ENCODE measurements around the gene IL18.
"Not testable (repeated sequence)": the region's sequence is repeated elsewhere in the genome, so short reads cannot be mapped to it uniquely, and the experiment has no call there.

The IL18 gene

DNA sequence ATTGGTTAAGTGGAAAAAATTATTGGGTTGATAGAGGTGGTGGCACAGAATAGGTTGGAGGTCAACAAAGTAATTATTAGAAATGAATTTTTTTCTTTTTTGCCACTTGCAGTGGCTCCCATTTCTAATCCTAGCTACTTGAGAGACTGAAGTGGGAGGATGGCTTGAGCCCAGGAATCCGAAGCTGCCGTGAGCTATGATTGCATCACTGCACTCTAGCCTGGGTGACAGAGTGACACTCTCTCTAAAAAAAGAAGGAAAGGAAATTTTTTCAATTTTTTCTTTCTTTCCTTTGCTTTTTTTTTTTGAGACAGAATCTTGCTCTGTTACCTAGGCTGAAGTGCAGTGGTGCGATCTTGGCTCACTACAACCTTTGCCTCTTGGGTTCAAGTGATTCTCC is 9.3 kb upstream of the IL18 start:
- CTCF ChIA-PET, result interaction anchor here (0.6 to 1.4 kb wide), 4 partner anchors 27 to 544 kb away, joined by 3 to 5 read pairs (median 4); no protein-coding TSS in a partner anchor
- H3K27ac ChIP-seq (ENCODE audit: insufficient read depth in 1 of 2, low read depth in 1 of 2, low read length in 2 of 2, poor library complexity in 1 of 2, severe bottlenecking in 2 of 2), result no peak overlapping the region
- H3K27me3 ChIP-seq (replicated peaks in 2 of 5; ENCODE audit: control insufficient read depth in 4 of 5, insufficient read depth in 5 of 5, low read length in 4 of 5), result no peaks in the 10 kb centered on the region
- H3K4me1 ChIP-seq (ENCODE audit: control extremely low read depth in 1 of 4, control insufficient read depth in 4 of 4, insufficient read depth in 4 of 4, low read length in 3 of 4), result peaks cover 13 to 22% (median 20%) of the 10 kb centered on the region in 4 experiments
- H3K4me3 ChIP-seq (ENCODE audit: control insufficient read depth in 1 of 7, extremely low read depth in 1 of 7, insufficient read depth in 4 of 7, low read depth in 2 of 7, low read length in 6 of 7), result no peak overlapping the region
- POLR2A ChIA-PET, result no interaction called here
- H3K9me3 ChIP-seq (ENCODE audit: control extremely low read depth in 1 of 5, control insufficient read depth in 4 of 5, insufficient read depth in 2 of 5, low read depth in 1 of 5, low read length in 4 of 5), result no peaks in the 10 kb centered on the region
- H3K36me3 ChIP-seq (ENCODE audit: control insufficient read depth in 4 of 4, insufficient read depth in 4 of 4, low read length in 3 of 4), result no peaks in the 10 kb centered on the region
- DNase-seq, result no peak
- WGBS (ENCODE audit: insufficient coverage), result 100% methylated on average over 1 of the region's 3 CpGs

DNA sequence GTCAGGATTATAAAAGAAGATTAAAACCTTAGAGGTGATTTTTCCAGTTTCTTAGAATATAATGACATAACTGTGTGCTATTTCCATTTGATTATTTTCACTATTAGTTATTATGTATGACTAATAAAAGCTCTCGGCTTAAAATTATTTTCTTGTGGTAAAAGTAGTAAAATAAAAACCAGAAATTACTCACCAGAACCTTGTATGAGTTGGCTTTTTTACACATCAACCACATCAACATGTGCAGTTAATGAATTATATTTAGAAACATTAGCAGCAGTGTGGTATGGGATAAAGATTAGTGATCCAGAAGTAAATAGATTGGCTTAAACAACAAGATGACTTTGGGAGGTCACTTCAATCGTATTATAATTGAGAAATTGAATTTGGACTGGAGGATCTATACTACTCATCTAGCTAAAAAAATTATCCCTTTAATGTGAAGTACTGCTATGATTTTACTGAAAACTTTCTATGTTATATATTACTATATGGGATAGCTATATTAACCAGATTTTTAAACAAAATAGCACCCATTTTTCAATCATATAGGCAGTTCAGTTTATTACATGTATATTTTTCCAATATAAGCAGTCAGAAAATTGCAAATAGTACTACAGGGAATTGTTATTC is 8.6 kb upstream of the IL18 start:
- peaks cover 11 to 16% (median 13%) of the 10 kb centered on the region in 4 experiments for H3K4me1 ChIP-seq (ENCODE audit: control extremely low read depth in 1 of 4, control insufficient read depth in 4 of 4, insufficient read depth in 4 of 4, low read length in 3 of 4)
- no peak overlapping the region for H3K27ac ChIP-seq (ENCODE audit: insufficient read depth in 1 of 2, low read depth in 1 of 2, low read length in 2 of 2, poor library complexity in 1 of 2, severe bottlenecking in 2 of 2)
- no peaks in the 10 kb centered on the region for H3K36me3 ChIP-seq (ENCODE audit: control insufficient read depth in 4 of 4, insufficient read depth in 4 of 4, low read length in 3 of 4)
- ChIA-PET POLR2A (no interaction called here), CTCF (interaction anchor here (0.6 to 1.4 kb wide), 7 partner anchors 9 to 544 kb away, joined by 3 to 5 read pairs (median 3); no protein-coding TSS in a partner anchor)
- peak in 2 of 3 donors; percentile 68 to 77 for DNase-seq
- H3K9me3 ChIP-seq (ENCODE audit: control extremely low read depth in 1 of 5, control insufficient read depth in 4 of 5, insufficient read depth in 2 of 5, low read depth in 1 of 5, low read length in 4 of 5), result no peaks in the 10 kb centered on the region
- no peaks in the 10 kb centered on the region for H3K27me3 ChIP-seq (replicated peaks in 2 of 5; ENCODE audit: control insufficient read depth in 4 of 5, insufficient read depth in 5 of 5, low read length in 4 of 5)
- WGBS (ENCODE audit: insufficient coverage), result no CpG with 5 or more reads among the region's 2 CpGs
- no peak overlapping the region for H3K4me3 ChIP-seq (ENCODE audit: control insufficient read depth in 1 of 7, extremely low read depth in 1 of 7, insufficient read depth in 4 of 7, low read depth in 2 of 7, low read length in 6 of 7)

DNA sequence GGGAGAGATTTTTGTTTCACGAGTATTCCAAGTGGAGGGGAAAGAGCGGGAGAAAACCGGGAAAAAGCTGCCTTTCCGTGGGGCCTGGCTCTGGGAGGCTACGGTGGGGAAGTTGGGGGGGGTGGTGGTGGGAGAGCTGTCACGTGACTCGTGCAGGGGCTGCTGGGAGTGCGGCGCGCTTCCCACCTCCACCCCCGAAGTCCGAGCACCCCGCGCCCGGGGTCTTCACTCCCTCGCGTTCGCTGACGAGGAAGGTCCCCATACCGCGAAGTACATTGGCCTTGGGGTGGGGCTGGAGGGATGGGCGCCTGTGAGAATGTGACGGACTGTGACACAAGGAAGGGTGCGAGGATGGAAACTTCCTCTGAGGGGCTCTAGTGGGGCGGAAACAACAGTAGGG is 3.3 kb upstream of the IL18 start, which contains the start of gene TEX12:
TEX12 (plus strand) TSS at position 228 of the 400 bp plus-strand sequence. CDS start 1,897 bp downstream, outside the sequence.
- Histone ChIP-seq H3K27me3 (replicated peaks in 2 of 5; ENCODE audit: control insufficient read depth in 4 of 5, insufficient read depth in 5 of 5, low read length in 4 of 5) (no peaks in the 10 kb centered on the region), H3K4me1 (ENCODE audit: control extremely low read depth in 1 of 4, control insufficient read depth in 4 of 4, insufficient read depth in 4 of 4, low read length in 3 of 4) (peaks cover 10 to 33% (median 22%) of the 10 kb centered on the region in 4 experiments), H3K4me3 (ENCODE audit: control insufficient read depth in 1 of 7, extremely low read depth in 1 of 7, insufficient read depth in 4 of 7, low read depth in 2 of 7, low read length in 6 of 7) (no peak within 1 kb of the TSS), H3K27ac (ENCODE audit: insufficient read depth in 1 of 2, low read depth in 1 of 2, low read length in 2 of 2, poor library complexity in 1 of 2, severe bottlenecking in 2 of 2) (no peak within 1 kb of the TSS), H3K9me3 (ENCODE audit: control extremely low read depth in 1 of 5, control insufficient read depth in 4 of 5, insufficient read depth in 2 of 5, low read depth in 1 of 5, low read length in 4 of 5) (no peaks in the 10 kb centered on the region), H3K36me3 (ENCODE audit: control insufficient read depth in 4 of 4, insufficient read depth in 4 of 4, low read length in 3 of 4) (no peaks in the 10 kb centered on the region)
- CTCF ChIA-PET, result no interaction called here
- no peak for DNase-seq
- WGBS (ENCODE audit: insufficient coverage), result 93% methylated on average over 20 of the region's 25 CpGs
- POLR2A ChIA-PET, result no interaction called here

DNA sequence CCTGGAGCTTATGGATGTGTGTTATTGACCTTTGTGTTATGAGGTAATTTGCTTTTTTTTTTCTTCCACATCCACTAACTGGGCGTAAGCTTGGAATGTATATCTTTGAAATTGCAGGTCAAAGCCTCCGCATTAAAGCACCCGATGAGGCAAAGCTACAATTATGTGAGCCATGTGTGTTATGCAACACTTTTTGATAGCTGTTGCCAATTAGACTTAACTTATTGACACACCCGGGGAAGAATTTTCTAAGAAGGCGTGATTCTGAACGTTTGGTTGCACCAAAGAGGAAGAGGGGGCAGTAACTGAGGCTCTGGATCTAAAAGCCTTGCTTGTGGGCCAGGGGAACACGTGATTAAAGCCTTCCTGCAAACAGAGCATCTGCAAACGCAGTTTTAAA is 2.7 kb upstream of the IL18 start:
- no peak overlapping the region for H3K27ac ChIP-seq (ENCODE audit: insufficient read depth in 1 of 2, low read depth in 1 of 2, low read length in 2 of 2, poor library complexity in 1 of 2, severe bottlenecking in 2 of 2)
- POLR2A ChIA-PET, result no interaction called here
- CTCF ChIA-PET, result no interaction called here
- 82% methylated on average over 5 of the region's 8 CpGs for WGBS (ENCODE audit: insufficient coverage)
- H3K4me1 ChIP-seq (ENCODE audit: control extremely low read depth in 1 of 4, control insufficient read depth in 4 of 4, insufficient read depth in 4 of 4, low read length in 3 of 4), result peaks cover 10 to 36% (median 23%) of the 10 kb centered on the region in 4 experiments
- H3K9me3 ChIP-seq (ENCODE audit: control extremely low read depth in 1 of 5, control insufficient read depth in 4 of 5, insufficient read depth in 2 of 5, low read depth in 1 of 5, low read length in 4 of 5), result no peaks in the 10 kb centered on the region
- no peak overlapping the region for H3K4me3 ChIP-seq (ENCODE audit: control insufficient read depth in 1 of 7, extremely low read depth in 1 of 7, insufficient read depth in 4 of 7, low read depth in 2 of 7, low read length in 6 of 7)
- no peak for DNase-seq
- no peaks in the 10 kb centered on the region for H3K36me3 ChIP-seq (ENCODE audit: control insufficient read depth in 4 of 4, insufficient read depth in 4 of 4, low read length in 3 of 4)
- no peaks in the 10 kb centered on the region for H3K27me3 ChIP-seq (replicated peaks in 2 of 5; ENCODE audit: control insufficient read depth in 4 of 5, insufficient read depth in 5 of 5, low read length in 4 of 5)

DNA sequence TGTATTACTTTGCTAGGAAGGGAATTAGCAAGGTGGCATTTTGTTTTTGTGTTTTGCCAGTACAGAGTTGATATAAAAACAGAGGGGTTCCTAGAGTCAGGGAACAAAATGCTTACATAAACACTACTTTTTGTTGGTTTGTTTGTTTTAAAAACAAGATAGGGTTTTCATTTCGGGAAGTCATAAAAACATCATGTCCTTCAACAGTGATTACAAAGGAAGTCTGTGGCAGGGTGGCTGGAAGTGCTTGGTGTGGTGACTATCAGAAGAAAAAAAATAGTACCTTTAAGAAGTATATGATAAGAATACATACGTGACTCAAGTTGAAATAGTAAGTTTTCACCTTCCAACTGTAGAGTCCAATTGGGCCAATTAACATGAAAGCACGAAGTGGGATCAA is 1.2 kb upstream of the IL18 start:
- Histone ChIP-seq H3K4me1 (ENCODE audit: control extremely low read depth in 1 of 4, control insufficient read depth in 4 of 4, insufficient read depth in 4 of 4, low read length in 3 of 4) (peaks cover 13 to 48% (median 31%) of the 10 kb centered on the region in 4 experiments), H3K4me3 (ENCODE audit: control insufficient read depth in 1 of 7, extremely low read depth in 1 of 7, insufficient read depth in 4 of 7, low read depth in 2 of 7, low read length in 6 of 7) (peak overlapping the region in 2 of 7 experiments; percentile 26 to 33), H3K27me3 (replicated peaks in 2 of 5; ENCODE audit: control insufficient read depth in 4 of 5, insufficient read depth in 5 of 5, low read length in 4 of 5) (no peaks in the 10 kb centered on the region), H3K36me3 (ENCODE audit: control insufficient read depth in 4 of 4, insufficient read depth in 4 of 4, low read length in 3 of 4) (no peaks in the 10 kb centered on the region), H3K27ac (ENCODE audit: insufficient read depth in 1 of 2, low read depth in 1 of 2, low read length in 2 of 2, poor library complexity in 1 of 2, severe bottlenecking in 2 of 2) (no peak overlapping the region), H3K9me3 (ENCODE audit: control extremely low read depth in 1 of 5, control insufficient read depth in 4 of 5, insufficient read depth in 2 of 5, low read depth in 1 of 5, low read length in 4 of 5) (no peaks in the 10 kb centered on the region)
- no CpG with 5 or more reads among the region's 3 CpGs for WGBS (ENCODE audit: insufficient coverage)
- ChIA-PET CTCF (interaction anchor here (2.3 to 2.4 kb wide), 2 partner anchors 10 to 52 kb away, joined by 7 to 8 read pairs; partner anchors contain the start of gene BCO2), POLR2A (no interaction called here)
- DNase-seq, result peak in 2 of 3 donors; percentile 35 to 47

DNA sequence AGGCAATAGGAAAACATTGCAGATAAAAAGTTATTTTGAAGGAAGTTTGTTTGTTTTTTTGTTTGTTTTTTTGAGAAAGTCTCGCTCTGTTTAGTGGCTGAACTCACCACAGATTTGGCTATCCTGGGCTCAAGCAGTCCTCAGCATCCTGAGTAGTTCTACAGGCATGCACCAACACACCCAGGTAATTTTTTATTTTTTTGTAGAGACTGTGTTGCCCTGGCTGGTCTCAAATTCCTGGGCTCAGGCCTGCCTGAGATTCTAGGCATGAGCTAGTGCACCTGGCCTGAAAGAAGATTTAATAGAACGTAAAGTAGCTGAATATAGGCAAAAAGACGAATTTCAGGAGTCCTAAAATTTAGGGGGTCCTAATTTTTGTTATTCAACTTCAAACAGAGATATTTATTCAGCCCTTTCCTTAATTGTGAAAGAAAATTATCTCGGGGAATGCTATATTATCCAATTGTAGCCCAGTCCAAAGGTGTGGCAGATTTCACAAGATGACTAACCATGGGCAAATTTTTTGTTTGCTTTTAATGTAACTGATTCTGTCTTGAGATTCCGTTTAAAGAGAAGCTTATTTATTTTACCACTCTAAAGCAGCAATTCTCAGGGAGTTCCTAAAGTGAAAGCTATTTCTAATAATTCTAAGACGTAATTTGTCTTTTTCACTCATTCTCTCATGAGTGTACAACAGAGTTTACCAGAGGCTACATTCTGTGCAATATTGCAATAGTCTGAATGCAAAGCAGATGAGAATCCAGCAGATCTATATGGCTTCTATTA is 940 bp downstream of the IL18 start:
- ChIA-PET POLR2A (no interaction called here), CTCF (interaction anchor here (0.6 to 2.4 kb wide), 4 partner anchors 9 to 117 kb away, joined by 3 to 8 read pairs (median 5); partner anchors contain the start of gene BCO2)
- Histone ChIP-seq H3K27me3 (replicated peaks in 2 of 5; ENCODE audit: control insufficient read depth in 4 of 5, insufficient read depth in 5 of 5, low read length in 4 of 5) (no peaks in the 10 kb centered on the region), H3K9me3 (ENCODE audit: control extremely low read depth in 1 of 5, control insufficient read depth in 4 of 5, insufficient read depth in 2 of 5, low read depth in 1 of 5, low read length in 4 of 5) (no peaks in the 10 kb centered on the region), H3K36me3 (ENCODE audit: control insufficient read depth in 4 of 4, insufficient read depth in 4 of 4, low read length in 3 of 4) (peaks cover 0 to 2% (median 0%) of the 10 kb centered on the region in 4 experiments), H3K4me3 (ENCODE audit: control insufficient read depth in 1 of 7, extremely low read depth in 1 of 7, insufficient read depth in 4 of 7, low read depth in 2 of 7, low read length in 6 of 7) (peak overlapping the region in 5 of 7 experiments; percentile 67 to 94 (median 79)), H3K27ac (ENCODE audit: insufficient read depth in 1 of 2, low read depth in 1 of 2, low read length in 2 of 2, poor library complexity in 1 of 2, severe bottlenecking in 2 of 2) (peak overlapping the region in 1 of 2 experiments; percentile 76), H3K4me1 (ENCODE audit: control extremely low read depth in 1 of 4, control insufficient read depth in 4 of 4, insufficient read depth in 4 of 4, low read length in 3 of 4) (peaks cover 19 to 55% (median 36%) of the 10 kb centered on the region in 4 experiments)
- DNase-seq, result no peak
- 60% methylated on average over 1 of the region's 6 CpGs for WGBS (ENCODE audit: insufficient coverage)

DNA sequence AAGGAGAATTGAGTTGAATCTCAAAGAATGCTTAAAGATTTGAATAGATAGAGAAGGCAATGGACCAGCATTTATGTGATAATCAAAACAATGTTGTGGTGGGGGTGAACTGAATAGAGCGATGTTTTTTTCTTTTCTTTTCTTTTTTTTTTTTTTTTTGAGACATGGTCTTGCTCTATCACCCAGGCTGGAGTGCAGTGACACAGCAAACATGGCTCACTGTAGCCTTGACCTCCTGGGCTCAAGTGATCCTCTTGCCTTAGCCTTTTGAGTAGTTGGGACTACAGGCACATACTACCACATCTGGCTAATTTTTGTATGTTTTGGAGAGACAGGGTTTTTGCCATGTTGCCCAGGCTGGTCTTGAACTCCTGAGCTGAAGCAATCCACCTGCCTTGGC is 1.7 kb downstream of the IL18 start:
- H3K27me3 ChIP-seq (replicated peaks in 2 of 5; ENCODE audit: control insufficient read depth in 4 of 5, insufficient read depth in 5 of 5, low read length in 4 of 5); CTCF ChIA-PET; H3K9me3 ChIP-seq (ENCODE audit: control extremely low read depth in 1 of 5, control insufficient read depth in 4 of 5, insufficient read depth in 2 of 5, low read depth in 1 of 5, low read length in 4 of 5); H3K27ac ChIP-seq (ENCODE audit: insufficient read depth in 1 of 2, low read depth in 1 of 2, low read length in 2 of 2, poor library complexity in 1 of 2, severe bottlenecking in 2 of 2); POLR2A ChIA-PET; DNase-seq; H3K36me3 ChIP-seq (ENCODE audit: control insufficient read depth in 4 of 4, insufficient read depth in 4 of 4, low read length in 3 of 4): not testable (repeated sequence)
- H3K4me1 ChIP-seq (ENCODE audit: control extremely low read depth in 1 of 4, control insufficient read depth in 4 of 4, insufficient read depth in 4 of 4, low read length in 3 of 4), result peaks cover 19 to 58% (median 36%) of the 10 kb centered on the region in 4 experiments
- peak overlapping the region in 1 of 7 experiments; percentile 92 for H3K4me3 ChIP-seq (ENCODE audit: control insufficient read depth in 1 of 7, extremely low read depth in 1 of 7, insufficient read depth in 4 of 7, low read depth in 2 of 7, low read length in 6 of 7)
- no CpG with 5 or more reads among the region's 1 CpG for WGBS (ENCODE audit: insufficient coverage)

All from common myeloid progenitor, CD34-positive (primary cell).